Glomerular visceral epithelial cell (primary cell): ENCODE measurements around the gene ADAMTS7.
"Not testable (repeated sequence)": the region's sequence is repeated elsewhere in the genome, so short reads cannot be mapped to it uniquely, and the experiment has no call there.

Source experiments
- DNase-seq: peaks from one replicate; pipeline ENCODE4 v3.0.0-alpha.2; 2016; ENCODE audit errors: extremely low spot score

Gene ADAMTS7

DNA sequence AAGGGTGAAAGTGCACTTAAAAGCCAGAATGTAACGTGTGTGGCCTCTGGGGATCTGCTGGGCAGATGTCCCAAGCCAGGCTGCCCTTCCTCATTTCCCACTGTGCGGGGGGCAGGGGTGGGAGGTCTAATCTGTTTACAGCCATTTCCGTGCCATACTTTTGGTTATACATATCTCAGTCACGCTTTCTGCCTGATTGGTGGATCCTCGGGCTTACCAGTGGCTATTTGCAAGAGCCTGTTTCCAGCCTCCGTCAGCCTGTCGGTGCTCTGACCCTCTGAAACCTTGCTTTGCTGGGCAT, 58.0 kb downstream of the ADAMTS7 start:
- not testable (repeated sequence) for DNase-seq

DNA sequence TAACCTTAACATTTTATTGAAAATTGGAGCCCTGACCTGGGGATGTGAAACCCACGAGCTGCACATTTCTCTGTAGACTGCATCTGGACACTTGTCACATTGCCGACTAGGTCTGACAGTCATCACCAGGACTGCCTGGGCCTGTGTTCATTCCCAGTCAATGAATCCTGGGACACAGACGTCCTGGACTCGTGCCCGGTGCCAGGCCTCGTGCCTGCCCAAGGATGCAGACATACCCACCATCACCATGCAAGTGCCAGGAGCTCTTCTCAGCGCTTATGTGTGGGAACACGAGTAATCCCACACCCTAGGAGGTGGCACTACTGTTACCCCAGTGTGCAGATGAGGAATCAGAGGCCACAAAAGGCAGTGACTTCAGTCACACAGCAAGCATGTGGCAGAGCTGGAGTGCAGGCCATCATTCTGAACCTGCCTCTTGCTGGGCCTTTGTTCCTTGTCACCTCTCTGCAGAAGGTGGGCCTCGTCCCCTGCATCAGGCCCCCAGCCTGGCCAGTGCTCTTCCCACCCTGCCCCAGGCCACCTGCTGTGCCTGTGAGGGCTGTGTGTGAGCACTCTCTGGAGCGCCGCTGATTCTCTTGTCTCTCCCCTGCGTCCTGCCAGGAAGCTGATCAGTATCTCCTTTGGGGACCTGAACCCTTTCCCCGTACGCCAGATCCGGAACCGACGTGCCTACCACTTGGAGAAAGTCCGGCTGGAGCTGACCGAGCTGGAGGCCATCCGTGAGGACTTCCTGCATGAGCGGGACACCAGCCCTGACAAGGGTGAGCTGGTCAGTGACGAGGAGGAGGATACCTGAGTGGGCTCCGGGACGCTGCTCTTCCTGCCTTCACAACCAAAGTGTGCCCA, 58.5 kb downstream of the ADAMTS7 start:
- DNase-seq, result no peak

DNA sequence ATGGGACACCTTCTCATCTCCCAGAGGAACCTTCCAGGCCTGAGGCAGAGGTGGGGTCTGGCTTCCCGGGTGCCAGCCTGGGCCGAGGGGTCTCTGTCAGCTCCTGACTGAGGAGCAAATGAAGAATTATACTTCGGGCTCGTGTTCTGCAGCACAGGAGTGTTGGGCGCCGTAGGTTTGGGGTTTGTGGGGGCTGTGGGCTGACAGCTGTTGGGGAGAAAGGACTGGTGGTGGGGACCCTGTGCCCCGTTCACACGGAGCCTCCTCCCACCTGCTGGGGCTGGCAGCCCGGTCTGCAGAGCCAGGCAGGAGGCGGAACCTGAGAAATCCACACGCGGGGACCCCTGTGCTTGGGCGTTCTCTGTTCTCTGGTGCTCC, 59.7 kb downstream of the ADAMTS7 start:
- DNase-seq, result no peak

DNA sequence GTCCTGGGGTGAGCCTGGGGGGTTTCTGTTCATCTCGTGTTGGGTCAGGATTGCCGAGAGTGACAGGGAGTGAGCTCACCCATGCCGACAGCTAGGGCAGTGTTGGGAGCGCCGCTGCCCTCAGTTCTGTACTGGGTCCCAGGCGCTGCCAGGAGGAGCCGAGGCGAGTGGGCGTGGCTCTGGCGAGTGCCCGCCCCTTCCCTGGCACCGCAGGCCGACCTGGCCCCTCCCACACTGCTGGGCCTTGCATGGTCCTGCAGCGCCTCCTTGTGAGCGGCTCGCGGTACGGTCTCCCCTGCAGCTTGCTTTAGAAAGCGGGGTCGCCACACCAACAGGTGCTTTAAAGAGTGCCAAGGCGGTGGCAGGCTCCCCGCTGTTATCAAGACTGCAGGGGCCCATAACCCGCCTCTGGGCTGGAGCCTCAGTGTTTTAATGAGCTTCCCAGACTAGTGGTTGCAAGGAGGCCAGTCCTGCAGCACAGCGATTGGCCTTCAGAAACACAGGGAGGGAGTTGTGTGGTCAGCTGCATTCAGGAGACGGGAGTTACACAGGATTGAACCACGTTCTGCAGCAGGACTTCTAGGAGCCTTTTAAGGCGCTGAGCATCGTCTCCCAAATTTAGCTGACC, 60.2 kb downstream of the ADAMTS7 start:
- DNase-seq, result peak; percentile 82

DNA sequence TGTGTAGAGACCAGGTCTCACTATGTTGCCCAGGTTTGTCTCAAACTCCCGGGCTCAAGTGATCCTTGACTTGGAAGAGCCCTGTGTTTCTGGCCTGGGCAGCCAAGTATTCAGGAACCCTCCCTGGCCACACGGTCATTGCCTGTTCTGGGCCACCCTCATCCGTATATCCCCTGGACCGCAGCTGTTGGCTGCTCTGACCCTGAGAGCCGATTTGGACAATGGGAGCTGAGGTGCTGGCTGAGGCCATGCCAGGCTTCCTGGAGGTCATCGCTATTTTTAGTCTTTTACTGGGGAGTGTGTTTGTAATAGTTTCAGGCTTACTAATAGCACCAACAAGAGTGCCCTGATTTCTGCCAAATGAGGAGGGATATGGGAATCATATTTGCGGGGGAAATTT, 60.7 kb downstream of the ADAMTS7 start:
- DNase-seq, result no peak

DNA sequence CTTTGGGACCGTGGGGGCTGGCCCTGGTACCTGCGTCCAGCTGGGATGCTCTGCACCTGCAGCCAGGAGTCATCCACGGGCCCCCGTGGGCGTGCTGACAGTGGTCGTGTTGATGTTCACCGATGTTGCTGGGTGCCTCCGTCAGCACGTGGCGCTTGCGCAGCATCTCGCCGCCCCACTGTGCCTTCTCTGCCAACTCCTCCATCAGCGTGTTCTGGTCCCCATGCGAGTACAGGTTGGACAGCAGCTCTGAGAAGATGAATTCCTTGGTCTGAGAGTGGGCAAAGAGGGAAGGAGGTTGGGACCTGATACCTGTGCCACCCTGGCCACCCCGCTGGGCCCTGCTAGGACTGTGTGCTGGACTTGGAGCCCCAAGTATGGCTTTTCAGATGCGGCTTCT, 61.4 kb downstream of the ADAMTS7 start:
- DNase-seq, result no peak

DNA sequence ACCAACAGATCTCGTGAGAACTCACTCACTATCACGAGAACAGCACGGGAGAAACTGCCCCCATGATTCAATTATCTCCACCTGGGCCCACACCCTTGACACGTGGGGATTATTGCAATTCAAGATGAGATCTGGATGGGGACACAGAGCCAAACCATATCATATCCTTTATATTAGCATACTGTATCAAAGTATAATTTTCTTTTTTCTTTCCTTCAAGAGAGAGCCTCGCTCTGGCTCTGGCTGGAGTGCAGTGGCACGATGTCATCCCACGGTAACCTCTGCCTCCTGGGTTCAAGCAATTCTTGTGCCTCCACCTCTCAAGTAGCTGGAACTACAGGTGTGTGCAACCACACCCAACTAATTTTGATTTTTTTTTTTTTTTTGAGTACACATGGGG, 63.4 kb downstream of the ADAMTS7 start:
- DNase-seq, result not testable (repeated sequence)

DNA sequence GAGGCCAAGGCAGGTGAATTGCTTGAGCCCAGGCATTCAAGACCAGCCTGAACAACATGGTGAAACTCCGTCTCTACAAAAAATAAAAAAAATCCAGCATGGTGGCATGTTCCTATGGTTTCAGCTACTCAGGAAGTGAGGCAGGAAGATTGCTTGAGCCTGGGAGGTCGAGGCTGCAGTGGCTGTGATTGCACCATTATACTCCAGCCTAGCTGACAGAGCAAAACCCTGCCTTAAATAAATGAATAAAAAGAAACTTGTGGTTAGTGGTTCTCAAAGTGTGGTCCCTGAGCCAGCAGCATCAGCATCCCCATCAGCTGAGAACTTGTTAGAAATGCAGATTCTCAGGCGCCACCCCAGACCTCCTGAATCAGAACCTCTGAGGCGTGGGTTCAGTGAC, 69.6 kb downstream of the ADAMTS7 start:
- not testable (repeated sequence) for DNase-seq

DNA sequence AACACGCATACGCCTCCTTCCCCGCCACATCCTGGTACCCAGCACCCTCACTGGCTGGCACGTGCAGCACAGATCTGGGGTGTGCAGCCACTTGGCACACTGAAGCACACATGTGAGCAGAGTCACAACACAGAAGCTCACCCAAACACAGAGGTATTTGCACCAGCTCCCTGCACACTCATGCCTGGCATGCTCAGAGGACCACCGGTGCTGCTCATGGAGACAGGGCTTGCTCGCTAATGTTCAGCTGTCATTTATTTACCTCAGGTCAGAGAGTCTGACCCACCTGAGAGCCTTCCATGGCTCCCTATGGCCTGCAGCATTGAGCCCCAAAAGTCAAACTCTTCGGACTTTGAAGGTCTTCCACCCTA, 70.4 kb downstream of the ADAMTS7 start:
- no peak for DNase-seq

DNA sequence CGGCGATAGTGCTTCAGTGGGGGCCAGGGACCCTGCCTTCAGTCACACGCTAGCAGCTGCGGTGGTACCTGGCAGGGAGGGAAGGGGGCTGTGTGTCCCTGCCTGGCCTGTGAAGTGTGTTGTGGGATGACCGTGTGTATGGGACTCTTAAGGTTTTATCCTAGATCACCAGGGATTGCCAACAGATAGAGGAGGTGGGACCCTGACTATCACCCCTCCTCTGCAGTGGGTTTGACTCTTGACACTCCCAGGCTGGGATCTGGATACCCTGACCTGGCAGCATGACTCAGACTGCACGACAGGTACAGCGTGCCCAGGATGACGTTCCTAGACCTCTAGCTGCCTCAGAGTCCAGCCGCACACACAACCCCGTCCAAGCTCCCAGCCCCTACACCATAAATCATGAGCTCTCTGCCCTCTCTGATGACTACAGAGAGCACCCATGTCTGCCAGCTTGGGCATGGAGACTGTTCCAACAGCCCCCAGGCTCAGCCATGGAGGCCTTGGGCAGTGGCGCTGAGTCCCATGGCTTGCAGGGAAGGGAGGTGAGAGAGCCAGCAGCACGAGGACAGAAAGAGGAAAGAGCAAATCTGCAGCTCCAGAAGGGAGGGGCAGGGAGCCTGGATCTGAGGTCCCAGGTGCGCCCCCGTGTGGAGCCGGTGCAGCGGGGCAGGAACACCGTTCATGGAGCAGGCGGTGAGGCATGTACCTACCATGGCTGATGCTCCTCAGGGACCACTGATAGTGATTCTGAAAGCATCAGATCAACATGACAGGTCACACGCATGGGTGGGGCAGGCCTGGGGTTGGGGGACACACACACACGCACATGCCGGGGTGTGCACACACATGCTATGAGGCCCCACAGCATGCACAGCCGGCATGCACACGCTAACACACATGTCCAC, 71.0 kb downstream of the ADAMTS7 start:
- DNase-seq, result peak; percentile 56

DNA sequence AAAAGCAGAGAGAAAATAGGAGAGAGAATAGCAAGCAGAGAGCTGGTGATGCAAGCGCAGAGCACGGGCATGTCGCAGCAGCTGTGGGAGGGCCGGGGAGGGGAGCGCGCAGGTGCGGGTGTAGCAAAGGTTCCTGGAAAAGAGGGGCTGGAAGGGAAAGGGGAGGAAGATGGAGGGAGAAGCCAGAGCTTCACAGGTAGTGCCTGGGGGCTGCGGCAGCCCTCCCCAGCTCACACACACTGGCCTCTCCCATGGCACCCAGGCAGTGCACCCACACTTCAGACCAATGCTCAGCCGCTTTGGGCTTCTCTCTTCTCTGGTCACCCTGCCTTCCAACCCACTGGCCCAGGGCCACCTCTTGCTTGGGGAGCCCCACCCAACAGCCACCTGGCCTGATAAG, 72.1 kb downstream of the ADAMTS7 start:
- DNase-seq, result no peak

DNA sequence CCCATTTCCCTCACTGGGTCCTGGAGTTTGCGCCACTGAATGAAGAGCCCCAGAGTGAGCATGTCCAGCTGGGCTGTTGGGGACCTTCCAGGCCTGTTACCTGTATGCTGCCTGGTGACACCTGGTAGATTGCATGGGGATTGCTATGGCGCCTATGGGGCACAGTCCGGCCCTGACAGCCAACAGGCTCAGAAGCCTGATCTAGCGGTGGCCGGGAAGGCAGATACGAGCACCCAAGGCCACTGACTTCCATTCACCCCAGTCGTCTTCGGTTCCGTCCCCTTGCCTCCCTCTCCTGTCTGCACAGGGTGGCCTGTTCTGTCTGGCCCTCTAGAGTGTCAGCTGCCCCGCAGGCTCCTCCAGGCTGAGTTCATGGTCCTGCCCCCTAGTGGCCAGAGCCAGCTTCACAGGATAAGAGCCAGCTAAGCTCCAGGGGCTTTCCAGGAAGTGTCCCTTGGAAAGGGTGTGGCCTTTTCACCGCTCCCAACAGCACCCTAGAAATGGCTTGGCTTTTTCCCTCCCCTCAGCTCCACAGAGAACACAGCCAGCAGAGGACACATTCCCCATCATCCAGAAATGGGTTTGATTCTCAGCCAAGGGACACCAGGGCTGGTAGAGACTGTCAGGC, 73.2 kb downstream of the ADAMTS7 start:
- DNase-seq, result peak; percentile 43

DNA sequence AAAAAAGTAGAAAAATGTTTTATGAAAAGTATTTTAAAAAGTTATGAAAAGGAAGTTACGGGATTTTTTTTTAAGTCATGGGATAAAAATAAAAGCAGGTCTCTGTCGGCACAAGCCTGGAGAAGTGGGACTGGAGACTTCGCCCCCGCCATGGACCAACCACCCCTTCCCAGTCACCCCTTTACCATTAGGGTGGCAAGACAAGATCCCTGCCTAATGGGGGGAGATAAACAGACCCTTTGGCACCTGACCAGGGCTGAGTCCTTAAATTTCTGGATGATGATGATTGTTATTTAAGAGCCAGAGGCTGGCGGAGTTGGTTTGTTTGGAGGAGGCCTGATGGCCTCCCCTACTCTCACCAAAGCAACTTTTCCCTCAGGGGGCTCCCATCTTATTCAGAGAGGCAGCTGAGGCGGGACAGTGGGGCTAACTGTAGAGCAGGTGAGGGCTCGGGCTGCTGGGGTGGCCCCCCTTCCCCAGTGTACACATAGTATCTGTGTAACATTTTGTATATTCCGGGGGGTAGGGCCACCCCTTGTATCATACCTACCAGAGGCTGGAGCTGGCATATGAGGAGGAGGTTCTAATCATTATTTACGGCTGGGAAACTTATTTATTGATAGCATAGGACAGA, 74.0 kb downstream of the ADAMTS7 start:
- no peak for DNase-seq

DNA sequence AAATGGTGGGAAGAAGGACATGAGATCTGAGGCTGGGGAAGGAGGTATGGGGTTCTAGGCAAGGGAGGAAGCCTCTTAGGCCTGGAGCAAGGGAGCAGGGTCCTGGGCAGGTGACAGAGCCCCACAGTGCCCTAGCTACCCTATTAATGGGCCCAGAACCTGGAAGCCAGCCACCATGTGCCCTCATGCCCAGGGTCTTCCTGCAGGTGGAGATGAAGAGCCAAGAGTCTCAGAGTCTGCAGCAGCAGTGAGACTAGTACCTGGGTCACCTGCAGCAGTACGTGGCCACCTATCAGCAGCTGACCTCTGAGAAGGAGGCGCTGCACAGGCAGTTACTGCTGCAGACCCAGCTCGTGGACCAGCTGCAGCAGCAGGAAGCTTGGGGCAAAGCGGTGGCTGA, 75.0 kb downstream of the ADAMTS7 start:
- not testable (repeated sequence) for DNase-seq

DNA sequence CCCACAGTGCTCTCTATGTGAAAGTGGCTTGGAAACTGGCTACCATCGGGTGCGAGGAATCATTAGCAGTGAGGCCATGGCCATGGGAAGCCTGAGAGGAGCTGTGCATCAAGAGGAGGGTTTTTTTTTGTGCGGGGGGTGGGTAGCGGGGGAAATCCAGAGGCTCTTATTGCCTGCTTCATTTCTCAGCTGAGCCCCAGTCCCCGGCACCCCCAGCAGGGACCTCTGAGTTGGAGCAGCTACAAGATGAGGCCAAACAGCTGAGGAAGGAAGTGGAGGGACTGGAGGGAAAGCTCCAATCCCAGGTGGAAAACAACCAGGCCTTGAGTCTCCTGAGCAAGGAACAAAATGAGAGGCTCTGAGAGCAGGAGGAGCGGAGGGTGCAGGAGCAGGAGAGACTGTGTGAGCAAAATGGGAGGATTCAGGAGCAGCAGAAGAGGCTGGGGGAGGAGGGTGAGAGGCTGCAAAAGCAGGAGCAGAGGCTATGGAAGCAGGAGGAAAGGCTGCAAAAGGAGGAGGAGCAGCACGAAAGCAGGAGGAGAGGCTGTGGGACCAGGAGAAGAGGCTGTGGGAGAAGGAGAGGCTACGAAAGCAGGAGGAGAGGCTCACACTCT, 76.7 kb downstream of the ADAMTS7 start:
- DNase-seq, result no peak

DNA sequence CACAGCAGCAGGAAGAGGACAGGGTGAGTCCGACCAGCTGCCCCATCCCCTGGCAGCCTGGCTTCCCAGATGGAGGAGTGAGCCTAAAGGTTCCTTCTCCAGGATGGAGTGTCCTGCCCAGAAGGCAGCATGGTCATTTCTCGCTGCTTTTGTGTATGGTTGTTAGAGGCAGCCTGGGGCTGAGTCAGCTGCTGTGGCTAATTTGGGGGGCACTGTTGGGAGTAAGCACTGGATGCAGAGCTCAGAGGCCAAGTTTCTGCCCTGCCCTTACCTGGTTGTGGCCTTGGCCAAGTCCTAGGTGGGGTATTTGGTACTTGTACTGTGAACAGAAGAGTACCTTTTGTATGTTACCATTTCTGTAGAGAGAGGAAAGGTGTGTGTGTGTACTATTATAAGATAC, 78.6 kb downstream of the ADAMTS7 start:
- DNase-seq, result no peak

DNA sequence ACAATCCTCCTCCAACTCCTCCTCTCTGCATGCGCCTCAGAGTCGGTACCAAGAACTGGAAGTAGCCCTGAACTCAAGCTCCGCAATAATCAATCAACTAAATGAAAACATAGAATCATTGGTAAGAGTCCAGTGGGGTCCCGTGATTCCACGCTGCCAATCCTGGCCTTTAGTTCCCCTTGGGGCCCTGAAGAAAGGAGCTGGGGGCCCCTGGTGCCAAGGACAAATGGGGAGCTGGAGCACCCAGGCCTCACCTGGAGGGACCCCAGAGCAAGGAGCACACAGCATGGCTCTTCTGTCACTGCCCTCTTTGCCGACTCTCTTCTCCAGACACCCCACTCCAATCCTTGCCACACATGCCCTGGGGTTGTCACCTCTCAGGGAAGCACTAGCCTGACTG, 80.3 kb downstream of the ADAMTS7 start:
- no peak for DNase-seq

DNA sequence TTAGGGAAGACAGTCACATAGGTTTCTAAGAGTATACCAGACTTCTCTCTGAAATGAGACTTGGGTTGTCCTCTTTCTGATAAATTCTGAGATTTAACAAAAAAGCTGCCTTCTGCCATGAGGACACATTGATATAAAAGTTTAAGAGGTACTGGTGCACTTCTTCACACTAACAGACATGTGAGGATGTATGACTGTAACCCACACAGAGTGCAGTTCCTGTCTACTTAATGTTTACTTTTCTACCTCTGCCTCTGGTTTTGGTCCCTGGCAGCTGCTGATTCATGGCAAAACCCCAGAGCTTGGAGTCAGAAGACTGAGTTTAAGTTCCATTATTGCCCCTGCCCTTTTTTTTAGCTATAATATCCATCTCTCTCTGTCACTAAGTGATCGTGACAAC, 82.8 kb downstream of the ADAMTS7 start:
- DNase-seq, result not testable (repeated sequence)

DNA sequence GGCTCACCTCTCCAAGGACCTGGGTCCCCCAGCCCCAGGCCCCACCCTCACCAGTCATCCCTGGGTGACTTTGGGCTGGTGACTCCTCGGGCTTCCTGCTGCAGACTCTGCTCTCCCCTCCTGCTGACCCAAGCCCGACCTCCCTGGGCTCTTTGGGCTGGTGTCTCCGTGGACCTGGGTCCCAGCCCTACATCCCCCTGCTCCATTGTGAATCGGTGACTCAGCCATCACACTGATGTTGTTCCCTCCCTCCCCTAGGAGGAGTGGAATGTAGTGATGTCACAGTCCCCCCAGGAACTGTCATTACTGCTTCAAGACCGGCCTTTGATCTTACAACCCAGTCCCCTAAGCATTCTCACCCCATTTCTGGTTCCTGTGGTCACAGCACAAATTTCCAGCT, 83.7 kb downstream of the ADAMTS7 start:
- no peak for DNase-seq

DNA sequence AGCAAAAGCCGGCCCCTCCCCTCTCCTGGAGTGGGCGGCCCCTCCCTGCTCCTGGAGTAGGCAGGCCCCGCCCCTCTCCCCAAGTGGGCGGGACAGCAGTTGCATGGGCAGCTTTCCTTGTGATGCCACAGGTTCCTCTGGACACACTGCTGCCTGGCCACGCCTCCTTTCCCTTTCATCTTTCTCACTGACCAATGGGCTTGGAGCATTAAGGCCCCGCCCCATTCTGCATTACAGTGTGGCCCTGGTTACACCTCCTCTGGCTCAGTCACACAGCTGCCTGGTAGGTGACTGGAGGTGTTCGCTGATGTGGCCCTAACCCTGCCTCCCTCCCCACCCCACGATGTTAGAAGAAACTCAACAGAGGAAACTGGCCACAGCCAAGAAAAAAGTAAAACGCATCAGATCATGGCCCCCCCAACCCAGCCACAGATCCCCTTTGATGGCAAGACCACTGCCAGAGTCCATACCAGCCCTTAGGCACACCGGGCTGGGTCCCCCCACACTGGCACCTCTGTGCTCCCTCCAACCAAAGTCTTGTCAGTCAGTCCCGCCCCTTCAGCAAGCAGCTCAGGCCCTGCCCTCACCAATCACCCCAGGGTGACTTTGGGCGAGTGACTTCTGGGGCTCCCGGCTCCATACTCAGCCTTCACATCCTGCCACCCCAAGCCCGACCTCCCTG, 84.3 kb downstream of the ADAMTS7 start:
- DNase-seq, result no peak
